ENCODE data around the gene KRT5.

KRT5 gene

DNA sequence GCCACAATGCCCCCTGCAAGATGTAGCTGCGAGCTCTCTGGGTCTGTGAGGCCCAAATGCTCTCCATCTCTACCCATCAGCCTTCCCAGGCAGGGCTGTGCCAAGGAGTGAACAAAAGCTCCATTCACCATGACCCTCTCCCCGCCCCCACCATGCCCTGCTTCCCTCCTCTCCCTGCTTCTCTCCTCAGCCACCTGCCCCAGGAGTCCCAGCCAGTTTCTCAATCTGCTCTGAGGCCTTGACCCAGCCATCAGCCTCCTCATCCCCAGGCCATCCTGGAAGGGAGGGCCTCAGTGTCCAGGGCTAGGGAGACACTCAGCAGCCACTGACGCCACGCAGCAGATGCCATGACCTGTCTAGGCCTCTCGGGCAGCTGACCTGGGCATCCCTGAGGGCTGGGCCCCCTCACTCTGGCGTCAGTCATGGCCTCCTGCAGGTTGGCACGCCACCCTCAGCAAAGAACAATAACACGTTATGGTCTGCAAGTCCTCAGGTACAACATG lies 8.5 kb upstream of the KRT5 start:
- Mint-ChIP-seq H3K9me3 (no peaks in the 10 kb centered on the region), H3K27ac (peak overlapping the region in 1 of 2 donors; percentile 12), H3K27me3 (no peaks in the 10 kb centered on the region), H3K4me3 (no peak overlapping the region), H3K4me1 (no peaks in the 10 kb centered on the region)
- DNase-seq (no peak), ATAC-seq (no peak)

DNA sequence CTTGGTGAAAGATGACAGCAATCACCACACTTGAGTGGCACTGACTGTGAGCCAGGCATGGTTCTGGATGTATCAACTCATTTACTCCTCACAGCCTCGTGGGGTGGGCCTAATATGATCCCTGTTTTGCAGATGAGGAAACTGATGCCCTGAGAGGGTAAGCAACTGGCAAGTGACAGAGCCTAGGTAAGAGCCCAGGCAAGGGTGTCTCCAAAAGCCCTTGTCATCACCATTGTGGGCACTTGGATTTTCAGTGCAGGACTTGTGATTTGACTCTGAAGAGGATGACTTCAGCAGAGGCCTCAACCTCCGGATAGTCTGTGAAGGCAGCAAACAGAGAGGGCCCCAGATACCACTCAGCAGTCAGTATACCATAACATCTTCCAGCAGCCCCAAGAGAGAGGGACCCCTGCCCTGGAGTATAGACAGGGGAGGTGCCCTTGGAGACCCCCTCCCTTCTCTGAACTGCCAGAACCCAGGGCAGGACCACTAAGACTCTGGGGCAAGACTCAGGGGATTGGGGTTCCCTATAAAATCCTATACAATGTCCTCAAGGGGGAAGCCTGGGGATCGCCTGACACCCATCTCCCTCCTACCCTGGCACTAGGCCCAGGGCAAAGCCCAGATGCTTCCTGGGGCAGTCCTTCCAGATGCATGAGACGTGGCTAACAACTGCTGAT lies 7.1 kb upstream of the KRT5 start:
- Mint-ChIP-seq H3K27me3 (peaks cover 5% of the 10 kb centered on the region), H3K4me3 (no peak overlapping the region), H3K4me1 (no peaks in the 10 kb centered on the region), H3K9me3 (no peaks in the 10 kb centered on the region), H3K27ac (no peak overlapping the region)
- no peak for DNase-seq
- ATAC-seq = no peak

- H3K27ac Mint-ChIP-seq = peak overlapping the region in 1 of 2 donors; percentile 57
- peak; percentile 31 for ATAC-seq
- no peaks in the 10 kb centered on the region for H3K9me3 Mint-ChIP-seq
- H3K4me3 Mint-ChIP-seq = no peak overlapping the region
- peaks cover 5% of the 10 kb centered on the region for H3K4me1 Mint-ChIP-seq
- H3K27me3 Mint-ChIP-seq = peaks cover 13% of the 10 kb centered on the region
- peak in 1 of 2 donors; percentile 7 for DNase-seq
Observed at GRCh38 chr12:52526511-52526951, 6.3 kb upstream of the KRT5 start.

- Mint-ChIP-seq H3K27me3 (peaks cover 16% of the 10 kb centered on the region), H3K9me3 (no peaks in the 10 kb centered on the region), H3K27ac (no peak overlapping the region), H3K4me3 (no peak overlapping the region), H3K4me1 (peaks cover 8% of the 10 kb centered on the region)
- DNase-seq = peak in 1 of 2 donors; percentile 2
- no peak for ATAC-seq
Observed at GRCh38 chr12:52525661-52526499, 5.7 kb upstream of the KRT5 start.

- Mint-ChIP-seq H3K4me1 (peaks cover 8% of the 10 kb centered on the region), H3K9me3 (no peaks in the 10 kb centered on the region), H3K27me3 (peaks cover 16% of the 10 kb centered on the region), H3K27ac (no peak overlapping the region), H3K4me3 (no peak overlapping the region)
- ATAC-seq = no peak
- DNase-seq = no peak
Observed at GRCh38 chr12:52524898-52525591, 4.9 kb upstream of the KRT5 start.

- H3K9me3 Mint-ChIP-seq = no peaks in the 10 kb centered on the region
- peaks cover 16% of the 10 kb centered on the region for H3K27me3 Mint-ChIP-seq
- no peak for ATAC-seq
- DNase-seq = peak in 1 of 2 donors; percentile 4
- H3K4me1 Mint-ChIP-seq = peaks cover 8% of the 10 kb centered on the region
- no peak overlapping the region for H3K27ac Mint-ChIP-seq
- H3K4me3 Mint-ChIP-seq = no peak overlapping the region
Observed at GRCh38 chr12:52524241-52524897, 4.2 kb upstream of the KRT5 start.

GRCh38 chr12:52523824-52524223 lies 3.6 kb upstream of the KRT5 start:
- peaks cover 16% of the 10 kb centered on the region for H3K27me3 Mint-ChIP-seq
- H3K4me3 Mint-ChIP-seq = no peak overlapping the region
- no peak for ATAC-seq
- no peak for DNase-seq
- no peaks in the 10 kb centered on the region for H3K9me3 Mint-ChIP-seq
- peaks cover 8% of the 10 kb centered on the region for H3K4me1 Mint-ChIP-seq
- no peak overlapping the region for H3K27ac Mint-ChIP-seq

- H3K27me3 Mint-ChIP-seq = peaks cover 16% of the 10 kb centered on the region
- H3K4me1 Mint-ChIP-seq = peaks cover 8% of the 10 kb centered on the region
- no peaks in the 10 kb centered on the region for H3K9me3 Mint-ChIP-seq
- H3K4me3 Mint-ChIP-seq = no peak overlapping the region
- H3K27ac Mint-ChIP-seq = no peak overlapping the region
- ATAC-seq (no peak), DNase-seq (no peak)
Observed at GRCh38 chr12:52522346-52523011, 2.3 kb upstream of the KRT5 start.

DNA sequence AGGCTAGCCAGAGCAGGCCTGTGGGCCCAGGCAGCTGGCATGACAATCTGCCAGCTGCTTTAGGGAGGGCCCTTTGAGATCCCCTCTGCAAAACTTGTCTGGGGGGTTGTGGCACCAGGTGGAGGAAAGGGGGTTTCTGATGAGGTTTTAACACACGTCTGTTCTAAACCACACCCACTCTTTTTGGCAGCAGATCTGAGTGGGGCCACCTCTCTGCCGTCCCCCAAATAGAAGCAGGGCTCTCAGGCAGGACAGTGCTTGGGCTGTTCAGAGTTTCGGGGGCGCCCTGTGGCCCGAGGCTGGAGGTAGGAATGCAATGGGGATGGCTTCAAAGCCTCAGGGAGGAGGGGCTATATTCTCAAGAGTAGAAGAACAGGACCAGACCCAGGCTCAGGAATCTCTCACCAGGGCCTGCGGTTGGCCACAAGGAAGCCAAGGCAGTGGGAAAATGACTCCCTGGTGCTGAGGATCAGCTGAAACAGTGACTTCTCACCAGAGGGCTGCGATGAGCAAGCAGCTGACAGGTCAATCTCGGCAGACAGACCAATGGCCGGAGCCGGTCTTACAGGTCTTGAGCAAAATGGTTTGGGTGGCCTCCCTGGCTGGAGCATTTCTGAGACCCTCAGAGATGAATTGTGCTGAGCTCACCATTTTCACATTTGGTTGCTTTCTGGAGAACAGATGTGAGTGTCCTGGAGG lies 1.5 kb upstream of the KRT5 start:
- peak overlapping the region in 1 of 2 donors; percentile 84 for H3K27ac Mint-ChIP-seq
- peaks cover 16% of the 10 kb centered on the region for H3K27me3 Mint-ChIP-seq
- no peak for ATAC-seq
- peaks cover 8% of the 10 kb centered on the region for H3K4me1 Mint-ChIP-seq
- no peak overlapping the region for H3K4me3 Mint-ChIP-seq
- DNase-seq = no peak
- H3K9me3 Mint-ChIP-seq = no peaks in the 10 kb centered on the region

DNA sequence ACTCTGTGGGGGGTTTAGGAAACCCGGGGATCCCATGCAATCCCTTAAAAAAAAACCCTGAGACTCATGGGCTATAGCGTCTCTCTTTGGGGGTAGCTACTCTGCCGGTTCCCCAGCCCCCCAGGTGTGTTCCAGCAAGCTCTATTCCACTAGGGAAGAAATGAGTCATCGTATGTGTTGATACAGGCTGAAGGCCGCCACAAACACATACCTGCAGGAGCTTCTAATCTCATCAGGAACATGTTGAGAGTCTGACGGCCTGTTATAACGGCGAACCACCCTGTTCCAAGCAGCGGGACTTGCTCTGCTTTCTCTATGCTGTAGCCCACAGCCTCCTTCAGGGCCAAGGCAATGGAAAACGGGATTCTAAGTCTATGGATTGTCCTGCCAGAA lies 977 bp upstream of the KRT5 start:
- H3K4me1 Mint-ChIP-seq = peaks cover 8% of the 10 kb centered on the region

GRCh38 chr12:52519387-52519703 lies 849 bp downstream of the KRT5 start:
- no peak for ATAC-seq
- no peak overlapping the region for H3K4me3 Mint-ChIP-seq

More for the DNA sequence above, 977 bp upstream of the KRT5 start:
- Mint-ChIP-seq H3K9me3 (no peaks in the 10 kb centered on the region), H3K4me3 (no peak overlapping the region), H3K27ac (no peak overlapping the region), H3K27me3 (peaks cover 16% of the 10 kb centered on the region)
- DNase-seq (no peak), ATAC-seq (no peak)

GRCh38 chr12:52518574-52519386 lies 1.4 kb downstream of the KRT5 start:
- Mint-ChIP-seq H3K27ac (peak overlapping the region in 1 of 2 donors; percentile 91), H3K9me3 (no peaks in the 10 kb centered on the region), H3K27me3 (peaks cover 16% of the 10 kb centered on the region), H3K4me3 (no peak overlapping the region), H3K4me1 (peaks cover 8% of the 10 kb centered on the region)
- DNase-seq = no peak
- no peak for ATAC-seq

More at GRCh38 chr12:52519387-52519703, 849 bp downstream of the KRT5 start:
- Mint-ChIP-seq H3K27me3 (peaks cover 16% of the 10 kb centered on the region), H3K4me1 (peaks cover 8% of the 10 kb centered on the region), H3K9me3 (no peaks in the 10 kb centered on the region), H3K27ac (no peak overlapping the region)
- no peak for DNase-seq

- ATAC-seq (no peak), DNase-seq (no peak)
- no peak overlapping the region for H3K27ac Mint-ChIP-seq
- peaks cover 8% of the 10 kb centered on the region for H3K4me1 Mint-ChIP-seq
- H3K27me3 Mint-ChIP-seq = peaks cover 16% of the 10 kb centered on the region
- no peak overlapping the region for H3K4me3 Mint-ChIP-seq
- H3K9me3 Mint-ChIP-seq = no peaks in the 10 kb centered on the region
Observed at GRCh38 chr12:52517888-52518287, 2.3 kb downstream of the KRT5 start.

Measured in stimulated activated naive CD8-positive, alpha-beta T cell treated with anti-CD3 and anti-CD28 coated beads, Interleukin-15, amount 100 ng/mL, for 72 hours (primary cell).